PC-3 (cell line): ENCODE measurements around the gene CGNL1. TPM values are rescaled to one million over a fixed set of nuclear protein-coding genes. Genes with fewer than 3 reads are reported as not detected.

Source experiments
- ATAC-seq: fragments of 200-7000 bp; cut with Tn5 transposase; 2 replicates; pipeline ENCODE4 v1.9.1; 2020; ENCODE audit warnings: mild to moderate bottlenecking, moderate library complexity
- BruUV-seq: library from RNA; stranded (reverse); fragments of 400-500 nt; replicated peaks from 2 replicates; lab custom pipeline; 2021; lab: Mats Ljungman, UMichigan
- CTCF ChIA-PET: fragments of 300-600 bp; sonication (Branson Sonifier 250); formaldehyde crosslinking; loops from one replicate; lab custom pipeline; 2022; ENCODE audit warnings: antibody characterized with exemption; lab: Charles Lee
- POLR2A ChIA-PET: fragments of 300-600 bp; sonication (Branson Sonifier 250); formaldehyde crosslinking; loops from one replicate; lab custom pipeline; 2022; ENCODE audit warnings: antibody characterized with exemption; ENCODE audit not compliant: unreplicated experiment; lab: Charles Lee
- DNase-seq: peaks from one replicate; pipeline ENCODE4 v3.0.0-alpha.2; 2015
- H2AFZ ChIP-seq: fragments of 300-600 bp; sonication (generic); 2 replicates; pipeline ENCODE4 v1.6.0; 2016; ENCODE audit warnings: antibody characterized with exemption, low read length
- H3F3A ChIP-seq: fragments of 300-600 bp; sonication (generic); one replicate; pipeline ENCODE4 v1.6.0; 2017; ENCODE audit warnings: antibody characterized with exemption, low read length, control low read depth, mild to moderate bottlenecking; ENCODE audit not compliant: unreplicated experiment
- H3K27ac ChIP-seq: fragments of 300-600 bp; sonication (generic); 2 replicates; pipeline ENCODE4 v1.5.1; 2016; ENCODE audit warnings: mild to moderate bottlenecking, low read length
- H3K27me3 ChIP-seq: fragments of 300-600 bp; sonication (generic); 2 replicates; pipeline ENCODE4 v1.6.1; 2016; ENCODE audit warnings: low read length, mixed read lengths
- H3K36me3 ChIP-seq: fragments of 300-600 bp; sonication (generic); 2 replicates; pipeline ENCODE4 v1.6.1; 2016; ENCODE audit warnings: low read depth, mixed run types, low read length, mixed read lengths
- H3K4me1 ChIP-seq: fragments of 300-600 bp; sonication (generic); 2 replicates; pipeline ENCODE4 v1.5.1; 2016; ENCODE audit warnings: low read length; ENCODE audit not compliant: insufficient read depth
- H3K4me2 ChIP-seq: fragments of 300-600 bp; sonication (generic); 2 replicates; pipeline ENCODE4 v1.6.0; 2016; ENCODE audit warnings: low read length
- H3K4me3 ChIP-seq: fragments of 300-600 bp; sonication (generic); 2 replicates; pipeline ENCODE4 v1.5.1; 2016; ENCODE audit warnings: mild to moderate bottlenecking, low read length, mixed read lengths
- H3K79me2 ChIP-seq: fragments of 300-600 bp; sonication (generic); 2 replicates; pipeline ENCODE4 v1.6.1; 2017; ENCODE audit warnings: low read length, mixed read lengths
- H3K9ac ChIP-seq: fragments of 300-600 bp; sonication (generic); 2 replicates; pipeline ENCODE4 v1.6.0; 2016; ENCODE audit warnings: mild to moderate bottlenecking, low read length
- H3K9me2 ChIP-seq: fragments of 300-600 bp; sonication (generic); replicated peaks from 2 replicates; pipeline ENCODE4 v1.6.1; 2016; ENCODE audit warnings: mixed run types, low read length, mixed read lengths
- H3K9me3 ChIP-seq: fragments of 300-600 bp; sonication (generic); 2 replicates; pipeline ENCODE4 v1.6.1; 2016; ENCODE audit warnings: low read length, mixed read lengths
- H4K20me1 ChIP-seq: fragments of 300-600 bp; sonication (generic); 2 replicates; pipeline ENCODE4 v1.6.1; 2016; ENCODE audit warnings: low read length, mixed read lengths
- CTCF ChIP-seq: fragments of 300-600 bp; sonication (generic); conservative IDR thresholded peaks from 2 replicates; pipeline ENCODE4 v1.5.1; 2017; ENCODE audit warnings: antibody characterized with exemption, low read depth, mild to moderate bottlenecking, low read length
- EZH2 ChIP-seq: fragments of 300-600 bp; sonication (generic); IDR thresholded peaks from one replicate; pipeline ENCODE4 v1.6.1; 2017; ENCODE audit warnings: antibody characterized with exemption, mild to moderate bottlenecking, low read length; ENCODE audit not compliant: unreplicated experiment
- EZH2phosphoT487 ChIP-seq: fragments of 300-600 bp; sonication (generic); IDR thresholded peaks from 2 replicates; pipeline ENCODE4 v1.6.1; 2018; ENCODE audit warnings: mild to moderate bottlenecking, antibody characterized with exemption, low read length, borderline replicate concordance
- intact Hi-C: fragments of 100-400 bp; cut with micrococcal nuclease; formaldehyde crosslinking; loops from 2 replicates; pipeline ENCODE4 v1.9.0; 2023
- total RNA-seq: library from RNA; depleted of rRNA; stranded (reverse); fragments of >200 nt; gene quantifications from 2 replicates; pipeline ENCODE4 v1.2.3, GENCODE V29; 2014

Gene CGNL1
- total RNA-seq, 1 experiment from 2014 or later: 0.66 TPM

GRCh38 chr15:57532731-57533447 lies 156.6 kb downstream of the CGNL1 start:
- H3K9me2 ChIP-seq: no peaks in the 10 kb centered on the region
- H3K4me2 ChIP-seq: no peak overlapping the region
- DNase-seq (no peak), ATAC-seq (no peak)
- no peak overlapping the region for H3K4me3 ChIP-seq
- H3K27me3 ChIP-seq: no peaks in the 10 kb centered on the region
- no peak overlapping the region for H3K27ac ChIP-seq
- no peaks in the 10 kb centered on the region for H3K4me1 ChIP-seq
- no peaks in the 10 kb centered on the region for H3K79me2 ChIP-seq
- H3K36me3 ChIP-seq: no peaks in the 10 kb centered on the region
- no peaks in the 10 kb centered on the region for H4K20me1 ChIP-seq
- CTCF ChIA-PET: no interaction called here
- no peaks in the 10 kb centered on the region for H3F3A ChIP-seq
- intact Hi-C loops: no loop called here
- no TSS peak for BruUV-seq
- no peak overlapping the region for H3K9ac ChIP-seq
- no peaks in the 10 kb centered on the region for H3K9me3 ChIP-seq
- TF ChIP-seq EZH2phosphoT487 (no peak), EZH2 (no peak), CTCF (no peak)
- POLR2A ChIA-PET: no interaction called here
- H2AFZ ChIP-seq: no peak overlapping the region

DNA sequence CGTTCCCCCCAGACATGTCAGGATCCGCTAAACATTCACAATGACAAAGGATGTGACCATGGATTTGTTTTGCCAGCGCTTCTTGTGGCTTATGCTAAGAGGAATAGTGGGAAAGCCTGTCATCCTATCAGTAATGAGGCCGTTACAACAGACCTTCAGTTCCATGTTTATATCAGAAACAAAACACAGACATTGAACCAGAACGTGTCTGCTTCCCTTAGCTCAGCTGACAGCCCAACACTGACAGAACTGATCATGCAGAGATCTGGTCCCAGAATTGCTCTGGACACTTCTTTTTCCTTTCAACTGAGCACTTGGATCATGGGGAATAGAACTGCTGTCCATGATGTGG lies 157.1 kb downstream of the CGNL1 start:
- no peak for DNase-seq
- TF ChIP-seq EZH2: no peak
- no peak for TF ChIP-seq EZH2phosphoT487
- no peak for TF ChIP-seq CTCF
- Histone ChIP-seq H3K9me3 (no peaks in the 10 kb centered on the region), H3K4me3 (no peak overlapping the region), H3K9me2 (no peaks in the 10 kb centered on the region), H3K4me1 (no peaks in the 10 kb centered on the region), H3K27ac (no peak overlapping the region), H4K20me1 (no peaks in the 10 kb centered on the region), H3K4me2 (no peak overlapping the region), H3K36me3 (no peaks in the 10 kb centered on the region), H2AFZ (no peak overlapping the region), H3F3A (no peaks in the 10 kb centered on the region), H3K9ac (no peak overlapping the region), H3K79me2 (no peaks in the 10 kb centered on the region), H3K27me3 (no peaks in the 10 kb centered on the region)
- ChIA-PET POLR2A (no interaction called here), CTCF (no interaction called here)
- BruUV-seq: no TSS peak
- intact Hi-C loops: no loop called here
- ATAC-seq: no peak

GRCh38 chr15:57534281-57534680 lies 158.0 kb downstream of the CGNL1 start:
- Histone ChIP-seq H3K36me3 (no peaks in the 10 kb centered on the region), H3K4me1 (no peaks in the 10 kb centered on the region), H3K9ac (no peak overlapping the region), H4K20me1 (no peaks in the 10 kb centered on the region), H3K79me2 (no peaks in the 10 kb centered on the region), H2AFZ (no peak overlapping the region), H3K27me3 (no peaks in the 10 kb centered on the region), H3K9me2 (no peaks in the 10 kb centered on the region), H3K9me3 (no peaks in the 10 kb centered on the region), H3F3A (no peaks in the 10 kb centered on the region), H3K4me3 (no peak overlapping the region), H3K4me2 (no peak overlapping the region), H3K27ac (no peak overlapping the region)
- ChIA-PET POLR2A (no interaction called here), CTCF (no interaction called here)
- intact Hi-C loops: no loop called here
- ATAC-seq: no peak
- no peak for TF ChIP-seq EZH2phosphoT487
- TF ChIP-seq CTCF: no peak
- no peak for TF ChIP-seq EZH2
- no TSS peak for BruUV-seq
- no peak for DNase-seq
